GM18873 (cell line): ENCODE results near the gene CYB561D2.

Experiments
- ATAC-seq: cut with Tn5 transposase; IDR thresholded peaks from one replicate; pipeline ENCODE4 v1.9.1; 2021; ENCODE audit warnings: mild to moderate bottlenecking, moderate library complexity, moderate number of reproducible peaks; ENCODE audit not compliant: unreplicated experiment, low FRiP score

The CYB561D2 gene

DNA sequence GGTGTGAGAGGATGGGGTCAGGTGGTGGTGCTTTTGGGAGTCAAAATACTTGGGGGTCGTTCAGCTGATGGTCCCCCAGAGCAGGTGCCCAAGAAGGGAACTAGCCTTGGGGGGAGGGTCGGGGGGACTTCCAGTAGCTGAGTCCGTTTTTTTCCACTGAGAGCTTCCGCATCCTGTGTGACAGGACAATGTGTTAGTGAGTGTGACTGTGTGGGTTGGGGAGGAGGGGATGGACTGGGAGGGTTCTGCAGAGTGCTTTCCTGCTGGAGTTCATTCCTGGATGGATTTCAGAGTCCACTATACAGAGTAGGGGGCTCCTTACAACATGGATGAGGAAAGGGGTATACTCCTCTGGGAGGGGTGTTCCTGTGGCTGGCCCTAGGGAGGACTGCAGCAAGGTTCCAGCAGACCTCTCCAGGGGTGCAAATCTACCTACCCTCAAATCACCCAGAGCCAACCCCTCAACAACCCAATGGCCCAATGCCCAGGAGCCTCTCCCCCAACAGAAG, 27.5 kb upstream of the CYB561D2 start:
- no peak for ATAC-seq

DNA sequence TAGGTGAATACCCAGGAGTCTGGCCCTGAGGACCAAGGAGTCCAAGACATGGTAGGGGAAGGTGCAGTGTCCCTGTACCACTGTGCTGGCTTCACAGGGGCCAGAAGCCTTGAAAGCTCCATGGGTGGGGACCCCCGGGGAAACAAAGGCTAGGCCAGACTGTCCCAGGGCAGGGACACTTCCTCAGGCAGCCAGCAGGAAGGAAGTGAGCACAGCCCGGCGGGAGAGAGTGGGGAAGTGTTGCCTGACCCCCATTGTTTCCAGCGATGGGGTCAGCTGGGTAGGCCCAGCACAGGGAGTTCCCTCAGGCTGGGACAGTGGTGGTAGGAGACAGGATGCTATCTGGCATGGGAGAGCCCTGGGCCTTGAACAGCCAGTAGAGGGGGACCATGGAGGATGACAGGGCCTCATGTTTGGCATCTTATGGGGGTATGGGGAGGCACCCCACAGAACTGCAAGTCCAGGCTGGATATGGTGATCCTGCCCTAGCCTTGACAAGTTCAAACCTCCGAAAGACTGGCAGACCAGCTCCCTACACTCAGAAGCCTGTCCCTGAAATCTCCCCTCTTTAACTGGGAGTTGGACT, 27.0 kb upstream of the CYB561D2 start:
- ATAC-seq: no peak

DNA sequence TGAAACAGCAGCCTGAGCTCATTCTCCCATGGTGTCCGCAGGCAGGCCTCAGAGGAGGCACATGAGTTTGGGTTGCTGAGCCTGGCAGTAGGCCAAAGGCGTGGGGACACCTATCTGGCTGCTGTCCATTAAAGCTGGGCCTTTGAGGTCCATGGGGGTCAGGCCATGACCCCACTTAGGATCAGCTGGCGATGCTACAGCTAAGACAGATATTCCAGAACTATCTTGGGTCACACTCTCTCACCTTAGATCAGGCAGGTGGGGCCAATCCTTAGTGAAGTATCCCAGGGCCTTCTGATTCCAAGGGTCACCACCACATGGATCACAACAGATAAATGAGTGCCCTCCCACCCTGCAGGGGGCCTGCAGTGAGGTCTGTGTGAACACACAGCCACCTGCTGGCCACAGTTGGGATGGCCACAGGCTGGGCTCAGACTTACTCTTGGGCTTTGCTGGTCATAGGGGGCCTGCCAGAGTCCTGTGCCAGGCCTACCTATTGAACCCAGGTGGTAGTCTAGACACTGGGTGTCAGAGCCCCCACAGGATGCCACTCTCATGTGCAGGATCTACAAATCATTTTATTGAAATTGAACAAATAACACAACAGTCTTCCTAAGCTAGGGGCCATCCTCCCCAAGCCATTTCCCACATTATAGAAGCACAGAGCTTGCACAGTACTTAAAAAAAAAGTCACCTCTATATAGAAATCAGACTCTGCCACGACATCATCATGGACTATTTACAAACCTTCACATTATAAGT, 26.1 kb upstream of the CYB561D2 start:
- ATAC-seq: no peak

DNA sequence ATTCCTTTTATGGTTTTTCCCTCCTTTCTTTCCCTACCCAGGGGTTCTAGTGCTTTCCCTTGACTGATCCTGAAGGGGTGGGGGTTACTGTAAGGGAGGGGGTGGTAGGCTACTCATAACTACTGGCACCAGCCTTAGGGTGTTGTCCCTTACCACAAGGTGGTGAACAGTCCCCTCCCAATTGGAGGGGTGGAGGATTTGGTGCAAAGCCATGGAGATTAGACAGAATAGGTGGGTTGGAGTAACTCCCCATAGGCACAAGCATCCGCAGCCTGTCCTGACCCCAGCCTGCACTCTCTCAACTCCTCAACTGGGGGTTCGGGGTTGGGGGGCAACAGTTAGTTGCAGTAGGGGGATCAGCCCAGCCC, 25.6 kb upstream of the CYB561D2 start:
- ATAC-seq: no peak

DNA sequence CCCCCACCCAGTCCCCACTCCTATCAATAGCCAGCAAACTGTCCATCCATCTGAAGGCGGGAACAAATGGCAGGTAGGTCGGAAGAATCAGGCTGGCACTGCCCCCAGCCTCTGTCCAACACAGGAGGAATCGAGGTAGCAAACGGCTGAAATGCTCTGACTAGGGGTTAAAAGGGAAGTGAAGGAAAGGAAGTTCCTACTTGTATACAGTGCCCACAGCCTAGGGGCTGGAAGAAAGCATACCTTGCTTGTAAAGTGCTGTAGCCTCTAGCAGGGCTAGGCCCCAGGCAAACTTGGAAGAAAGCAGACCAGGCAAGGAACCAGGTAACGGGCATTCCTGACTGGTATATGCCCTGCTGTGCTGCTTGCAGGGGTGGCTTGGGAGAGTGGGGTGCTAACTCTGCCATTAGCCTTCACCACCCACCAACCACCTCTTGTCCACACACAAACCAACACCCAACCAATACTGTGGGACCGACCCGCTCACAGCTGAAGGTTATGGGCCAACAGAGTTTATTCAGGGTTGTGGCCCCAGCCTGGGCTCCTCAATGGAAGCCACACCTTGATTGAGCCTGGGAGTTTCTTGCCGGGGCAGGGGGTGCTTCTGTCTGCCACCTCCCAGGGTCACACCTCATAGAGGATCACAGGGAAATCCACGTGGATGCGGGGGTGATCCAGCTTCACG, 25.0 kb upstream of the CYB561D2 start:
- ATAC-seq: no peak

DNA sequence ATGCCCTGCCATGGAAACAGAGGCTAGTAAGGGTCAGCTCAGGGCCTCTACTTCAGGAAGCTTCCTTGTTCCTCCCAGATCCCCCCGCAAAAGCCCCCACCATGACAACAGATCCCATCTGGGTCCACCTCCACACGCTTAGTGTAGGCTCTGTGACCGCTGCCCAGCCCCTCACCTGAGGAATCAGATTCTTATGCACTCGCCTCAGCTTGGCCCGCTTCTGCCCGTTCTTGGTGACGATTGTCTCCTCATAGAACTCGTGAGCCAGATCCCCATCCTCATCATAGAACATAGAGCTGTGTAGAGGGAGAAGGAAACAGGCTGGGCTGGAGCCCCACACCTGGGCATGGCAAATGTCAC, 24.5 kb upstream of the CYB561D2 start:
- ATAC-seq: no peak

DNA sequence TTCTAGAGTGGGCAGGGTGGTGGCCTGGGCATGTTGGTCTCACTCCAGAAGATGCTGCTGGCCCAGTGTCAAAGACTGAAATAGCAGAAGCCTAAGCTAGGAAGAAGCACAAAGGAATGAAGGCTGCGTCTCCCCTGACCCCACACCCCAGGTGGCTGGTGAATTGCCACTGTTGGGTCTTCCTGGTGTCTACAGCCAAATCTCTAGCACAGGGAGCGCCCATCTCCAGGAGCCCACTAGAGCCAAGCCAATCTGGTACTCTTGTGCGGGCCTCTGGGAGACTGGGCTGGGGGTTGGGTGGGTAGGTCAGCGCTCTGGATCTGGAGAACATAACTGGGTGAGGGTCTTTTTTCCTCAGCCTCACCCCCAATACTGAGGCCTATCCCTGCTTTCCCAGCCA, 23.5 kb upstream of the CYB561D2 start:
- ATAC-seq: no peak

DNA sequence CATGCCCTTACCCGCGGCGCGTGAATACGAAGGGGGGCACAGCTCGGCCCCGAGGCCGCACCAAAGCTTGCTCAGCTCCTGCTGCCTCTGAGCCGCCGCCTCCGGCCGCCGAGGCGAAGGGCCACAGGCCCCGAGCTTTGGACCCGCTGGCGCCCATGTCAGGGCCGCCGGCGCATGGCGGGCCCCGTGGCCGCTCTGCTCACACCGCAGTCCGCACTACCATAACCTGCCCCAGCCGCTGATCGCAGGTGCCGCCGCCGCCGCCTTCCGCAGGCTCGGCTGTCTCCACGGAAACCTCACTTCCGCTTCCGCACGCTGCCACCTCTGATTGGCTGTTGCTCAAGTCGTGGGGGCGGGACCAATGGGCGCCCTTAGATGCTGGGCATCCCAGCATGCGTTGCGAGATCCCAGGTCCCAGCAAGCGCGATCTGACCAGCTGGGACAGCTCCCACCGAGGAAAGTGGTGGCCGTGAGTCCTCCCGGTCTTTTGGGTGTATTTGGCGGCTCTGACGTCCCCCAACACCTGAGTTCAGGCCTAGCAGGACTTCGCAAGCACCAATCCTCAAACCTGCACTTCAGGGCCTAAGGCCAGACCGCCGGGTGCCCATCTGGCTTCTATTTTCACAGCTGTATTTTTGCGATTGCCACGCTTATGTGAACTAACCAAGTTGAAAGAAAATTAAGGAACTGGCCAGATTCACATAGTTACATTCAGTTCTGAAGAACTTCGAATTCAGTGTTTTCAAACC, 22.5 kb upstream of the CYB561D2 start, which contains the start of gene TUSC2:
TSS of gene TUSC2 (minus strand) at position 281 of the 749 bp plus-strand sequence. CDS start at position 157, 124 bp downstream.
- peak; percentile 75 for ATAC-seq

DNA sequence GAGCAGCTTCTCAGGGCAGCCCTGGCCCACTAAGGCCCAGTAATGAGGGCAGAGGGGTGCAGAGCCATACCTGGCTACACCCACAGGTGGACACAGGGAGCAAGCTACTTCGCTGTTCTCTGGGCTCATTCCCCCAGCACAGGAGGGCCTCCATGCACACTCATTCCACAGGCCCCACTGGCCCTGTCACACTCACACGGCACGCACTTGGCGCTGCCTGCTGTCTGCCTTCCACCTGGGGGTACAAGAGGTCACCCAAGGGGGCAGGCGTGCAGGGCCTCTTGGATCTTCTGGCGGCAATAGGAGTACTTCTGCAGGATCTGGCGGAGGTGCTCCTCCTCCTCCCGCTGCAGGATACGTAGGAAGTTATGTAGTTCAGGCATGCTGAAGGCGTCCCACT, 20.3 kb upstream of the CYB561D2 start:
- ATAC-seq: no peak

DNA sequence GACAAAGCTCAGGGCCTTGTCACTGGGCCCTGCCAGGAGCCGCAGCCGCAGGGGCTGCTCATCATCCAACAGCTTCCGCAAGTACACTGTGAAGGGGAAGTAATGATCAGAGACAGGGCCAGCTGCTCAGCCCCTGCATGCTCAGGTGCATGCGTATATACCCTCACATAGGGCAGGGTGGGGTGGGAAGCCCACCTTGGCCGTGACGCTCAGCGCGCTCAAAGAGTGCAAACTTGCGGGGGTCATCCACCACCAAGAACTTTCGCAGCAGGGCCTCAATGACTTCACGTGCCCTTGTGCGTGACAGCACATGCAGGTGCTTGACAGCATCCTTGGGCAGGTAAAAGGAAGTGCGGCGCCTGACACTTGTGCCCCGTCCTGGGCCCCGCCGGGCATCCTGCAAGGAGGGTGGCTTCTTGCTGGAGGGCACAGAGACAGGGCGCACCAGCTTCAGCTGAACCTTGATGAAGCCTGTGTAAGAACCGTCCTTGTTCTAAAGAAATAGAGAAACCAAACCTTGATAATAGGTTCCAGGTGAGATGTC, 19.2 kb upstream of the CYB561D2 start:
- ATAC-seq: no peak

DNA sequence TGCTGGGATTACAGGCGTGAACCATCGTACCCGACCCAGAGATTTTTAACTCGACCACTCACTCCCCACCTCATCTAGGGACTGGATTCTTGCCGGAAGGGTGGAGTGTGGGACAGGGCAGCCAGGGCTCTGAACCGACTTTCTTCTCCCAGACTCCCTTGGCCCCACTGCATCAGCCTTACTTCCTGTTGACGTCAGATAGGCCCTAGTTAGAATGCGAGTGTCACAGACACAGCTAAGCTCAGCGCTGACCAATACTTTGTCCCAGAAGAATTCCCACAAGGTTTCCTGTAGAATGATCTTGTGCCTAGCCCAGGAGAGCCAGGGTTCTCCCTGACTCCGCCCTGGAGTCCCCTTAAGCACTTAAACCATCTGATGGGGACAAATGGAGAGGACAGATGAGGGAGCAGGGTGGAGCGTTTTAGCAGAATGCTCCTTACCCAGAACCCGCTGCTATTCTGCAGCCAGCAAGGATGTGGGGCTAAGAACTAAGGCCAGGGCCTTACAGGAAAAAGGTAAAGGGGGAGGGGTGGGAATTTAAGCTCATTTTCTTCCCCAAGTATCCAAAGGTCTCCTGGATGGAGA, 16.8 kb upstream of the CYB561D2 start:
- ATAC-seq: no peak

DNA sequence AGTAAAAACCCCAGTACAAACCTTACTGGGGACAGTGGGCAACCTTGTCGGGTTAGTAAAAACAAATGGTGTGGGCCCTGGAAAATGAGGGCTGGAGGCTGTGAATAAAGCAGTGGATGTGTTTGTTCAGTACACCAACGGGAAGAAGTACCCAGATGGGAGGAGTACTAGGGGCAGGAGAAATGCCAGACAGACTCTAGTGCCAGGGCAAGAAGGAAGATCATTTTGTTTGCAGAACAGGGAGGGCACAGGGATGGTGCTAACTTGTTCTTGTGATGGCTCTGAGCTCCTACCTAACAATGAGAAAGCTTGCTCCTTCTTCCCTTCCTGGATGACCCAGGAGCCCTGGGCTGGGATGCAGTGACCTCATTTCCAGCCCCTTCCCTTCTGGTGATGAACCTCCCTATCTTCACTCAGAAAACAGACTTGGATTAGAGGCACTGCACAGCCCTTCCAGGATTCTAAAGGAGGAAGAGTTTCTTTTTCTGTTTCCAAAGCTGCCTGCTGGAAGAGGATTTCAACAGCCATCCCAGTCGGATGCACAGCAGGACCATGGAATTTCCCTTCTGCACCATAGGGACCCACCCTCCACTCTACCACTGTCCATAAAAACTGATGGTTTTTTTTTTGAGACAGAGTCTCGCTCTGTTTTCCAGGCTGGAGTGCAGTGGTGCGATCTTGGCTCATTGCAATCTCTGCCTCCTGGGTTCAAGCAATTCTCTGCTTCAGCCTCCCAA, 16.2 kb upstream of the CYB561D2 start:
- no peak for ATAC-seq

DNA sequence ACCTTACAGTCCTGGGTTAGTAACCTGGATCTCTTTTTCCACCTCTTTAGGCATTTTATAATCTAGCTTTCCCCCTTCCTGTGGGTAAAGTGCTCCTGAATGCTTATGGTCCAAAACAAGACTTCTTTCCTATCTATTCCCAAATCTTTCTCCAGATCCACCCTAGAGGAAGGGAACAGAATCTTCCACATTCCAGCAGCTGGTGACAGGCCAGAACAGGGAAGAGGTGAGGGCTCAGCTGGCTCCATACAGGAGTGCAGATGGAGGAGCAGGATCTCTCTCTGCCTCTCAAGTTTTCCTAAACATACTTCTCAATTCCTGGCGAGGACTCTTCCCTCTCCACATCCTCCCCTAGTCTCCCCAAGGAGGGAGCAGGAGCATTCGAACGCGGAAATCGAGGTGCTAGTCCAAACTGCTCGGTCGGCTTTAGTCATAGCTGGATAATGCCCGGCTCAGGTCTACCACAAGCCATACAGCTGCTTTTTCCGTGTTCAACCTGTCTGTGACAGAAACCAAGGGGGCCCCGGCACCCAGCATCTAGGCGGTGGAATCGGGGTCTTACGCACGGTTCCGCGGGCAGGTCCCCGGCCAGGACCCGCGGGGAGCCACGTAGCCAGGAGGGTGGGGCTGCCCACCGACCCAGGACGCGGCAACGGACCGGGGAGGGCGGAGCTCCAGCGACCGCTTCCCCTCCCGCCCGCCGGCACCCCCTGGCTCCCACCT, 14.0 kb upstream of the CYB561D2 start:
- ATAC-seq: peak; percentile 24

DNA sequence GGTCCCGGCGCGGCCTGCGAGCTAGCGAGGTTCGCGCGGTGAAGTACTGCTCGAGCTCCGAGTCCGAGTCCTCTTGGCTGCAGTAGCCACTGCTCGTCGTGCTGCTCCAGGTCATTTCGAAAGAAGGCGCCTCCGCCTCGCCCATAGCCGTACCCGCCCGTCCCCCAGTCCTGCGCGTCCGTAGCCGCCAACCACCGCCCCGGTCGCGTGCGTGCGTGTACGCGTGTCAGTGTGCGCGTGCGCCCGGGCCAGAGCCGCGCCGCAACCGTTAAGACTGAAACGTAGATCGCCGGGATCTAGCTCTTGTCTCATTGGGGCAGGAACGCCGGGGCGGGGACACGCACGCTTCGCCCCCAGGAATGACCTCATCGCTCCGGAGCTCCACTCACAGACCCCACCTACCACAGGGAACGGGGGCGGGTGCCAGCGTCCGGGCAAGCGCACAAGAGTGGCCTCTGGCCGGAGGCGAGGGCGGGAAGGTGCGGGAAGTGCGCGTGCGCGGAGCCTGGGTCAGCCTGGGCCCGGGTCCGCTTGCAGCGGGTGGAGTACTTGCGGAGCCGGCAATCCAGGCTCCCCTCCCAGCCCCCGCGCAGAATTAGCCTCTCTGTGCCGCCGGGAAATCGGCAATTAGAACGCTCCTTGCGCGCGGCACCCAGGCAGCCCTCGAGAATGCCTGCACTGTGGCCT, 13.3 kb upstream of the CYB561D2 start:
- peak; percentile 75 for ATAC-seq

DNA sequence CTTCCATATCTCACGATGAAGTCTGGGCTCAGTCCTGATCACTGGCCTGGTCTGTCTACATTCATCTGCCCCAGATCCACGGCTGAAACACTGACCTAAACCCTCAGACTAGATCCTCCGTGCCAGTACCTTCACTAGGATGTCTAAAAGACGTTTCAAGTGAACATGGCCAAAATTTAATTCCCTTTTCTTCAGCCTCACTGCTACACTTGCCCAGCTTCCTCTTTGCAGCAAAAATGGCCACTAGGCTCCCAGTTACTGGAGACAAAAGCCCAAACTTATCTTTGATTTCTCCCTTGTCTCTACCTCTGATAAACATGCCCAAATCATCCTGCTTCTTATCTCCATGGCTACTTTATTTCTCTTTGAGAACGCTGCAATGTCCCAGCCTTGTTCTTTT, 11.7 kb upstream of the CYB561D2 start:
- ATAC-seq: no peak

DNA sequence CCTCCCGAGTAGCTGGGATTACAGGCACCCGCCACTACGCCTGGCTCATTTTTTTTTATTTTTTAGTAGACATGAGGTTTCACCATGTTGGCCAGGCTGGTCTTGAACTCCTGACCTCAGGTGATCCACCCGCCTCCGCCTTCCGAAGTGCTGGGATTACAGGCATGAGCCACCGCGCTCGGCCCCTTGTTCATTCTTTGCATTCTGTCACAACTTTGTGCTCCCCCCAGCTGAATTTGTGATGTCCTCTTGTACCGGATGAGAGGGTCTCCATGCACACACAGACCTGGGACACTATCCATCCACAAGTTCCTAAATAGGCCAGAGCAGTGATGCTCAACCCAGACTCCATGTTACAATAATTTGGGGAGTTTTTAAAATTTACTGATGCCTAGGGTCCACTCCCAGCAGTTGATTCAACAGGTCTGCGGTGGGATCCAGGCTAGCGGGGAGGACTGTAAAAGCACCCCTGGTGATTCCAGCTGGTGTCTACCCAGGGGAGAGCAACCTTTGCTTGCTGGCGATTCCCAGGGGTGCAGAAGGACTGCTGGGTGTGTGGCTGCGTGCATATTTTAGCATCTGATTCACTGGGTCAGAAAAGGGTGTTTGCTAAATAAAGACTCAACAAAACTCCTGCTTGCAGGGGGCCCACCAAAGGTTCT, 11.0 kb upstream of the CYB561D2 start:
- no peak for ATAC-seq

DNA sequence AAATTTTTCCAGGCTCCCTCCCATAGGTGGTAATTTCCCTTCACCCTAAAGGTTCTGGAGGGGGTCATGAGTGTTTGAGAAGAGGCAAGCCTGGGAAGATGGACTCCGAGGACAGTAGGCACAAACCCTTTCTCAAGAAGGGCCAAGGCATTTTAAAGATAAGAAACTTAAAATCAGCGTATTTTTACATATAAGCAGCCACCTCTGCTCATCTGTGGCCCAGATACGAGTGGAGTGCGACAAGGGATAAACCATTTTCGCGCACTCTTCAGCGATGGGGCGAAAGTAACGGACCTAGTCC, 10.6 kb upstream of the CYB561D2 start:
- no peak for ATAC-seq
